H9 (cell line): ENCODE results near the gene FCER1G. TPM values are rescaled to one million over a fixed set of nuclear protein-coding genes. Genes with fewer than 3 reads are reported as not detected.

Experiments used
- DNase-seq: peaks from one replicate; pipeline ENCODE4 v3.0.0-alpha.2; 2017
- H2AFZ ChIP-seq: one replicate; pipeline ENCODE4 v1.6.1; 2013; ENCODE audit warnings: mild to moderate bottlenecking, low read length, control low read depth, moderate library complexity
- H2AK5ac ChIP-seq: 2 replicates; pipeline ENCODE4 v1.6.1; 2013; ENCODE audit warnings: low read length, control low read depth, mixed read lengths; ENCODE audit not compliant: insufficient read length
- H2BK120ac ChIP-seq: one replicate; pipeline ENCODE4 v1.6.1; 2013; ENCODE audit warnings: low read depth, mild to moderate bottlenecking, low read length, control low read depth, inconsistent platforms; ENCODE audit not compliant: poor library complexity, severe bottlenecking
- H2BK12ac ChIP-seq: 2 replicates; pipeline ENCODE4 v1.6.1; 2013; ENCODE audit warnings: low read length, control low read depth, mixed read lengths, low read depth; ENCODE audit not compliant: insufficient read length
- H2BK15ac ChIP-seq: 2 replicates; pipeline ENCODE4 v1.6.1; 2013; ENCODE audit warnings: low read depth, low read length, control low read depth
- H2BK20ac ChIP-seq: one replicate; pipeline ENCODE4 v1.6.1; 2013; ENCODE audit warnings: low read depth, mild to moderate bottlenecking, low read length, control low read depth, inconsistent platforms; ENCODE audit not compliant: poor library complexity, severe bottlenecking
- H2BK5ac ChIP-seq: 2 replicates; pipeline ENCODE4 v1.6.1; 2013; ENCODE audit warnings: low read length, control low read depth, mixed read lengths; ENCODE audit not compliant: insufficient read length
- H3K14ac ChIP-seq: 2 replicates; pipeline ENCODE4 v1.6.1; 2013; ENCODE audit warnings: low read length, control low read depth; ENCODE audit not compliant: insufficient read depth
- H3K18ac ChIP-seq: 2 replicates; pipeline ENCODE4 v1.6.1; 2013; ENCODE audit warnings: low read depth, mild to moderate bottlenecking, mixed read lengths, low read length, control low read depth; ENCODE audit not compliant: insufficient read length
- H3K23ac ChIP-seq: 2 replicates; pipeline ENCODE4 v1.6.1; 2013; ENCODE audit warnings: low read length, control low read depth, mixed read lengths, low read depth; ENCODE audit not compliant: insufficient read length
- H3K23me2 ChIP-seq: 2 replicates; pipeline ENCODE4 v1.6.1; 2013; ENCODE audit warnings: low read depth, mild to moderate bottlenecking, mixed read lengths, low read length, control low read depth; ENCODE audit not compliant: insufficient read length, poor library complexity, severe bottlenecking
- H3K27ac ChIP-seq: 2 replicates; pipeline ENCODE4 v1.5.1; 2013; ENCODE audit warnings: low read length, control low read depth, mixed read lengths, low read depth; ENCODE audit not compliant: insufficient read length
- H3K27me3 ChIP-seq: 2 replicates; pipeline ENCODE4 v1.6.1; 2013; ENCODE audit warnings: low read length, control low read depth, inconsistent platforms; ENCODE audit not compliant: insufficient read depth
- H3K4ac ChIP-seq: 2 replicates; pipeline ENCODE4 v1.6.1; 2013; ENCODE audit warnings: low read depth, mild to moderate bottlenecking, control low read depth, inconsistent platforms, low read length, moderate library complexity
- H3K4me1 ChIP-seq: 2 replicates; pipeline ENCODE4 v1.6.1; 2013; ENCODE audit warnings: low read length, control low read depth, inconsistent platforms; ENCODE audit not compliant: insufficient read depth
- H3K4me2 ChIP-seq: 2 replicates; pipeline ENCODE4 v1.6.1; 2013; ENCODE audit warnings: low read length, control low read depth, mixed read lengths; ENCODE audit not compliant: insufficient read length, insufficient read depth
- H3K56ac ChIP-seq: 2 replicates; pipeline ENCODE4 v1.6.1; 2013; ENCODE audit warnings: low read depth, mild to moderate bottlenecking, mixed read lengths, low read length, control low read depth; ENCODE audit not compliant: insufficient read length
- H3K79me1 ChIP-seq: 2 replicates; pipeline ENCODE4 v1.6.1; 2013; ENCODE audit warnings: low read depth, mild to moderate bottlenecking, moderate library complexity, low read length, control low read depth, inconsistent platforms; ENCODE audit not compliant: insufficient read depth, poor library complexity, severe bottlenecking
- H3K79me2 ChIP-seq: 2 replicates; pipeline ENCODE4 v1.6.1; 2013; ENCODE audit warnings: low read length, control low read depth, inconsistent platforms; ENCODE audit not compliant: insufficient read depth
- H3K9ac ChIP-seq: 2 replicates; pipeline ENCODE4 v1.6.1; 2013; ENCODE audit warnings: low read length, control low read depth, mixed read lengths; ENCODE audit not compliant: insufficient read length; ENCODE audit errors: extremely low read depth
- H3K9me3 ChIP-seq: one replicate; pipeline ENCODE4 v1.6.1; 2013; ENCODE audit warnings: low read depth, low read length, inconsistent platforms; ENCODE audit not compliant: control insufficient read depth
- H3T11ph ChIP-seq: one replicate; pipeline ENCODE4 v1.6.1; 2013; ENCODE audit warnings: mild to moderate bottlenecking, low read length, control low read depth, inconsistent platforms
- H4K20me1 ChIP-seq: one replicate; pipeline ENCODE4 v1.6.1; 2013; ENCODE audit not compliant: control insufficient read depth, insufficient read length, insufficient read depth
- H4K5ac ChIP-seq: 2 replicates; pipeline ENCODE4 v1.6.1; 2013; ENCODE audit warnings: low read depth, mild to moderate bottlenecking, mixed read lengths, low read length, control low read depth; ENCODE audit not compliant: insufficient read length
- H4K8ac ChIP-seq: replicated peaks from 2 replicates; pipeline ENCODE4 v1.6.1; 2013; ENCODE audit warnings: low read length, control low read depth, mixed read lengths, low read depth; ENCODE audit not compliant: insufficient read length
- H4K91ac ChIP-seq: 2 replicates; pipeline ENCODE4 v1.6.1; 2013; ENCODE audit warnings: low read depth, mild to moderate bottlenecking, moderate library complexity, mixed read lengths, low read length, control low read depth; ENCODE audit not compliant: insufficient read length
- H3K27ac Mint-ChIP-seq, 3 experiments: 2 replicates in 2 of 3; 3 replicates in 1 of 3; pipeline ENCODE4 v1.8.0; 2020 to 2021; ENCODE audit warnings: mixed read lengths in 3 of 3, mild to moderate bottlenecking in 1 of 3, moderate library complexity in 1 of 3
- H3K27me3 Mint-ChIP-seq: 2 replicates; pipeline ENCODE4 v1.8.0; 2021; ENCODE audit warnings: low read depth, mild to moderate bottlenecking, moderate library complexity, mixed read lengths
- H3K36me3 Mint-ChIP-seq, 3 experiments: 2 replicates in 2 of 3; 3 replicates in 1 of 3; pipeline ENCODE4 v1.8.0; 2020 to 2021; ENCODE audit warnings: low read depth in 3 of 3, mixed read lengths in 3 of 3; ENCODE audit not compliant: insufficient read depth in 1 of 3
- H3K4me1 Mint-ChIP-seq, 2 experiments: 2 replicates each; pipeline ENCODE4 v1.8.0; 2020; ENCODE audit warnings: mixed read lengths in 2 of 2
- H3K4me3 Mint-ChIP-seq, 2 experiments: 2 replicates in 1 of 2; 3 replicates in 1 of 2; pipeline ENCODE4 v1.8.0; 2020 to 2021; ENCODE audit warnings: mild to moderate bottlenecking in 2 of 2, mixed read lengths in 2 of 2, moderate library complexity in 1 of 2
- H3K9me3 Mint-ChIP-seq, 2 experiments: 2 replicates in 1 of 2; 3 replicates in 1 of 2; pipeline ENCODE4 v1.8.0; 2020; ENCODE audit warnings: mild to moderate bottlenecking in 2 of 2, mixed read lengths in 2 of 2, moderate library complexity in 1 of 2
- WGBS: extraction: QIAGEN DNeasy Blood & Tissue Kit; methylation state at CpG from one replicate; pipeline ENCODE4 v1.1.7; 2013; ENCODE audit warnings: missing lambda C conversion rate, low lambda C conversion rate, mixed read lengths; ENCODE audit not compliant: insufficient read length; ENCODE audit errors: extremely low coverage; 5-methylcytosine and 5-hydroxymethylcytosine counted together
- total RNA-seq: library from RNA; stranded (reverse); gene quantifications from 2 replicates; pipeline ENCODE4 v1.2.1, GENCODE V29; 2021
- TF ChIP-seq, protein P1 (sequence below): fragments of 200-600 bp; sonication (generic); conservative IDR thresholded peaks from 3 replicates; pipeline ENCODE4 v1.8.0; 2021; ENCODE audit warnings: antibody characterized with exemption, mild to moderate bottlenecking

The FCER1G gene
- total RNA-seq, 1 experiment from 2014 or later, result 0.90 TPM

- peaks cover 23 to 40% of the 10 kb centered on the region in 2 experiments for H3K4me1 Mint-ChIP-seq
- no peak overlapping the region for H3K4ac ChIP-seq
- peaks cover 8% of the 10 kb centered on the region; the same call in 1 of the 2 replicates for H3K4me1 ChIP-seq
- H2BK120ac ChIP-seq, result no peak overlapping the region
- H3K14ac ChIP-seq, result no peak overlapping the region
- no peak overlapping the region for H3K56ac ChIP-seq
- no peaks in the 10 kb centered on the region for H3K9me3 Mint-ChIP-seq
- peak overlapping the region; percentile 99 to 100 for H3K4me3 Mint-ChIP-seq
- H3K9ac ChIP-seq, result no peak overlapping the region
- WGBS, result no CpG with 5 or more reads among the region's 11 CpGs
- H3K4me2 ChIP-seq, result peak overlapping the region; percentile 79
- no peak overlapping the region for H3K18ac ChIP-seq
- H2BK12ac ChIP-seq, result no peak overlapping the region
- H2AFZ ChIP-seq, result no peak overlapping the region
- H3T11ph ChIP-seq, result no peak overlapping the region
- H3K79me1 ChIP-seq, result no peaks in the 10 kb centered on the region
- H3K9me3 ChIP-seq, result no peaks in the 10 kb centered on the region
- no peaks in the 10 kb centered on the region for H3K27me3 ChIP-seq
- H4K91ac ChIP-seq, result no peak overlapping the region
- no peaks in the 10 kb centered on the region for H3K23me2 ChIP-seq
- no peaks in the 10 kb centered on the region for H4K20me1 ChIP-seq
- peak; percentile 78 for DNase-seq
- TF ChIP-seq, protein P1, sequence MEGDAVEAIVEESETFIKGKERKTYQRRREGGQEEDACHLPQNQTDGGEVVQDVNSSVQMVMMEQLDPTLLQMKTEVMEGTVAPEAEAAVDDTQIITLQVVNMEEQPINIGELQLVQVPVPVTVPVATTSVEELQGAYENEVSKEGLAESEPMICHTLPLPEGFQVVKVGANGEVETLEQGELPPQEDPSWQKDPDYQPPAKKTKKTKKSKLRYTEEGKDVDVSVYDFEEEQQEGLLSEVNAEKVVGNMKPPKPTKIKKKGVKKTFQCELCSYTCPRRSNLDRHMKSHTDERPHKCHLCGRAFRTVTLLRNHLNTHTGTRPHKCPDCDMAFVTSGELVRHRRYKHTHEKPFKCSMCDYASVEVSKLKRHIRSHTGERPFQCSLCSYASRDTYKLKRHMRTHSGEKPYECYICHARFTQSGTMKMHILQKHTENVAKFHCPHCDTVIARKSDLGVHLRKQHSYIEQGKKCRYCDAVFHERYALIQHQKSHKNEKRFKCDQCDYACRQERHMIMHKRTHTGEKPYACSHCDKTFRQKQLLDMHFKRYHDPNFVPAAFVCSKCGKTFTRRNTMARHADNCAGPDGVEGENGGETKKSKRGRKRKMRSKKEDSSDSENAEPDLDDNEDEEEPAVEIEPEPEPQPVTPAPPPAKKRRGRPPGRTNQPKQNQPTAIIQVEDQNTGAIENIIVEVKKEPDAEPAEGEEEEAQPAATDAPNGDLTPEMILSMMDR, result peak; percentile 94
- no peak overlapping the region for H2BK20ac ChIP-seq
- no peaks in the 10 kb centered on the region for H3K79me2 ChIP-seq
- no peak overlapping the region for H4K8ac ChIP-seq
- H3K27ac Mint-ChIP-seq, result peak overlapping the region; percentile 62 to 99 (median 98); a peak in 4 of 7 replicates
- H3K23ac ChIP-seq, result no peak overlapping the region
- no peak overlapping the region for H4K5ac ChIP-seq
- no peaks in the 10 kb centered on the region for H3K27me3 Mint-ChIP-seq
- H2BK15ac ChIP-seq, result no peak overlapping the region
- H3K27ac ChIP-seq, result no peak overlapping the region
- H2BK5ac ChIP-seq, result no peak overlapping the region
- peaks cover 18 to 22% (median 20%) of the 10 kb centered on the region in 3 experiments; a peak in 6 of 7 replicates for H3K36me3 Mint-ChIP-seq
- no peak overlapping the region for H2AK5ac ChIP-seq
These were observed 12.2 kb downstream of the FCER1G start for GRCh38 chr1:161227196-161227871.
